KOPT-K1 (cell line): Measurements from ENCODE around the gene SCAMP1.
"Not testable (repeated sequence)": the region's sequence is repeated elsewhere in the genome, so short reads cannot be mapped to it uniquely, and the experiment has no call there.

Source experiments
- H3K27ac ChIP-seq: fragments of 200-600 bp; sonication (generic); 2 replicates; pipeline ENCODE4 v1.5.1; 2016; ENCODE audit warnings: antibody characterized with exemption, mild to moderate bottlenecking, low read depth, low read length; ENCODE audit not compliant: poor library complexity, severe bottlenecking
- H3K36me3 ChIP-seq: fragments of 200-600 bp; sonication (generic); 2 replicates; pipeline ENCODE4 v1.5.1; 2017; ENCODE audit warnings: antibody characterized with exemption, mild to moderate bottlenecking, low read length, moderate library complexity; ENCODE audit not compliant: insufficient read depth
- H3K9me3 ChIP-seq: fragments of 200-600 bp; sonication (generic); 2 replicates; pipeline ENCODE4 v1.5.1; 2017; ENCODE audit warnings: antibody characterized with exemption, low read length, mild to moderate bottlenecking; ENCODE audit not compliant: insufficient read depth, poor library complexity, severe bottlenecking

SCAMP1 gene

GRCh38 chr5:78345485-78345884 is 14.9 kb upstream of the SCAMP1 start:
- no peaks in the 10 kb centered on the region for H3K9me3 ChIP-seq
- no peak overlapping the region for H3K27ac ChIP-seq
- H3K36me3 ChIP-seq: no peaks in the 10 kb centered on the region

- Histone ChIP-seq H3K36me3 (peaks cover 24% of the 10 kb centered on the region), H3K27ac (no peak overlapping the region), H3K9me3 (no peaks in the 10 kb centered on the region)
Measured at GRCh38 chr5:78353520-78353919, 6.9 kb upstream of the SCAMP1 start.

- Histone ChIP-seq H3K9me3 (no peaks in the 10 kb centered on the region), H3K27ac (no peak overlapping the region), H3K36me3 (peaks cover 28% of the 10 kb centered on the region)
Measured at GRCh38 chr5:78354066-78354670, 6.2 kb upstream of the SCAMP1 start.

- H3K27ac ChIP-seq: no peak overlapping the region
- peaks cover 28% of the 10 kb centered on the region for H3K36me3 ChIP-seq
- no peaks in the 10 kb centered on the region for H3K9me3 ChIP-seq
Measured at GRCh38 chr5:78355561-78355960, 4.9 kb upstream of the SCAMP1 start.

- Histone ChIP-seq H3K36me3 (peaks cover 28% of the 10 kb centered on the region), H3K27ac (peak overlapping the region; percentile 98)
- H3K9me3 ChIP-seq: not testable (repeated sequence)
Measured at GRCh38 chr5:78359455-78359830, 974 bp upstream of the SCAMP1 start.

GRCh38 chr5:78360674-78360923 is 182 bp downstream of the SCAMP1 start:
- Histone ChIP-seq H3K9me3 (no peaks in the 10 kb centered on the region), H3K27ac (peak overlapping the region; percentile 98), H3K36me3 (peaks cover 28% of the 10 kb centered on the region)

- H3K27ac ChIP-seq: peak overlapping the region; percentile 98
- H3K9me3 ChIP-seq: no peaks in the 10 kb centered on the region
- H3K36me3 ChIP-seq: peaks cover 25% of the 10 kb centered on the region
Measured at GRCh38 chr5:78360924-78361630, 660 bp downstream of the SCAMP1 start.

GRCh38 chr5:78361631-78361993 is 1.2 kb downstream of the SCAMP1 start:
- Histone ChIP-seq H3K36me3 (peaks cover 23% of the 10 kb centered on the region), H3K27ac (peak overlapping the region; percentile 98), H3K9me3 (no peaks in the 10 kb centered on the region)

- Histone ChIP-seq H3K27ac (no peak overlapping the region), H3K9me3 (no peaks in the 10 kb centered on the region), H3K36me3 (peaks cover 17% of the 10 kb centered on the region)
Measured at GRCh38 chr5:78362220-78362619, 1.8 kb downstream of the SCAMP1 start.

- H3K27ac ChIP-seq: no peak overlapping the region
- H3K9me3 ChIP-seq: no peaks in the 10 kb centered on the region
- H3K36me3 ChIP-seq: no peaks in the 10 kb centered on the region
Measured at GRCh38 chr5:78364005-78364404, 3.6 kb downstream of the SCAMP1 start.

GRCh38 chr5:78367318-78367991 is 7.0 kb downstream of the SCAMP1 start:
- Histone ChIP-seq H3K27ac (no peak overlapping the region), H3K9me3 (no peaks in the 10 kb centered on the region), H3K36me3 (no peaks in the 10 kb centered on the region)

GRCh38 chr5:78369680-78370079 is 9.3 kb downstream of the SCAMP1 start:
- Histone ChIP-seq H3K36me3 (no peaks in the 10 kb centered on the region), H3K9me3 (no peaks in the 10 kb centered on the region), H3K27ac (no peak overlapping the region)

- H3K27ac ChIP-seq: no peak overlapping the region
- H3K36me3 ChIP-seq: no peaks in the 10 kb centered on the region
- H3K9me3 ChIP-seq: no peaks in the 10 kb centered on the region
Measured at GRCh38 chr5:78373231-78373630, 12.8 kb downstream of the SCAMP1 start.

GRCh38 chr5:78376315-78376714 is 15.9 kb downstream of the SCAMP1 start:
- Histone ChIP-seq H3K9me3 (no peaks in the 10 kb centered on the region), H3K27ac (no peak overlapping the region), H3K36me3 (no peaks in the 10 kb centered on the region)

GRCh38 chr5:78377056-78377717 is 16.8 kb downstream of the SCAMP1 start:
- Histone ChIP-seq H3K36me3 (no peaks in the 10 kb centered on the region), H3K27ac (no peak overlapping the region)

More at GRCh38 chr5:78377056-78377717, 16.8 kb downstream of the SCAMP1 start:
- H3K9me3 ChIP-seq: no peaks in the 10 kb centered on the region
